HepG2 (cell line): ENCODE measurements around the gene BMPER. TPM values are rescaled to one million over a fixed set of nuclear protein-coding genes. Genes with fewer than 3 reads are reported as not detected.

Experiments
- ATAC-seq: fragments of 200-7000 bp; cut with Tn5 transposase; 3 replicates; pipeline ENCODE4 v1.9.1; 2020; ENCODE audit warnings: mild to moderate bottlenecking, moderate library complexity
- BruUV-seq: library from RNA; stranded (reverse); fragments of 400-500 nt; replicated peaks from 2 replicates; lab custom pipeline; 2021; lab: Mats Ljungman, UMichigan
- CTCF ChIA-PET: fragments of 300-600 bp; formaldehyde crosslinking; extraction: SDS; loops from one replicate; lab custom pipeline; 2021; ENCODE audit warnings: low total read pairs, inconsistent platforms, low intra/inter-chr PET ratio; lab: Yijun Ruan, JAX
- POLR2A ChIA-PET: fragments of 350-600 bp; sonication (Branson Sonifier 250); formaldehyde crosslinking; loops from one replicate; lab custom pipeline; 2020; ENCODE audit warnings: antibody characterized with exemption, inconsistent platforms; lab: Yijun Ruan, JAX
- DNase-seq: peaks from one replicate; pipeline ENCODE4 v3.0.0-alpha.2; 2015; ENCODE audit warnings: low spot score
- FAIRE-seq: peaks from 3 replicates; lab custom pipeline; 2011; peaks lifted over from hg19 to GRCh38; lab: Jason Lieb, UNC
- H2AFZ ChIP-seq: one replicate; pipeline ENCODE4 v1.6.1; 2011; ENCODE audit warnings: low read length, inconsistent platforms
- H3K27ac ChIP-seq: fragments of 300-600 bp; 3 replicates; pipeline ENCODE4 v1.8.0; 2011; ENCODE audit warnings: mixed run types, mild to moderate bottlenecking, mixed read lengths, low read length, inconsistent platforms; ENCODE audit not compliant: insufficient read depth; ENCODE audit errors: extremely low read length
- H3K27me3 ChIP-seq, 2 experiments: fragments of 200-600 bp in 1 of 2; 2 replicates in 1 of 2; 3 replicates in 1 of 2; pipeline versions ENCODE4 v1.6.0 to v1.8.0; 2011; ENCODE audit warnings: low read length in 2 of 2, mild to moderate bottlenecking in 2 of 2, moderate library complexity in 2 of 2, inconsistent platforms in 1 of 2; ENCODE audit not compliant: insufficient read depth in 2 of 2, control insufficient read depth in 1 of 2
- H3K36me3 ChIP-seq, 2 experiments: fragments of 200-600 bp in 1 of 2; replicated peaks in 1 of 2; 2 replicates in 1 of 2; 3 replicates in 1 of 2; pipeline versions ENCODE4 v1.5.1 to v1.8.0; 2011; ENCODE audit warnings: low read length in 2 of 2, inconsistent platforms in 1 of 2; ENCODE audit not compliant: insufficient read depth in 2 of 2, control insufficient read depth in 1 of 2
- H3K4me1 ChIP-seq: 2 replicates; pipeline ENCODE4 v1.5.1; 2012; ENCODE audit warnings: low read length, inconsistent platforms; ENCODE audit not compliant: insufficient read depth
- H3K4me2 ChIP-seq: 2 replicates; pipeline ENCODE4 v1.6.0; 2011; ENCODE audit warnings: low read depth, low read length, inconsistent platforms
- H3K4me3 ChIP-seq, 3 experiments: fragments of 200-600 bp in 1 of 3; sonication (generic), shearing (Covaris generic) in 1 of 3; replicated peaks in 1 of 3; 2 replicates each; pipeline ENCODE4 v1.5.1; 2011 to 2016; ENCODE audit warnings: low read length in 3 of 3, inconsistent platforms in 2 of 3, low read depth in 2 of 3, mild to moderate bottlenecking in 2 of 3, control low read depth in 1 of 3, mixed read lengths in 1 of 3; ENCODE audit not compliant: insufficient read depth in 1 of 3
- H3K79me2 ChIP-seq: one replicate; pipeline ENCODE4 v1.6.1; 2011; ENCODE audit warnings: low read length, inconsistent platforms; ENCODE audit not compliant: insufficient read depth
- H3K9ac ChIP-seq: 2 replicates; pipeline ENCODE4 v1.6.0; 2011; ENCODE audit warnings: mild to moderate bottlenecking, low read depth, low read length, inconsistent platforms; ENCODE audit not compliant: insufficient read depth
- H3K9me3 ChIP-seq: 2 replicates; pipeline ENCODE4 v1.5.1; 2012; ENCODE audit warnings: mild to moderate bottlenecking, low read length
- H4K20me1 ChIP-seq: 2 replicates; pipeline ENCODE4 v1.6.0; 2011; ENCODE audit warnings: inconsistent platforms, mild to moderate bottlenecking, low read length, moderate library complexity; ENCODE audit not compliant: insufficient read depth
- BRD4 ChIP-seq: sonication (generic); formaldehyde crosslinking; IDR thresholded peaks from 2 replicates; pipeline ENCODE4 v1.4.0; 2020; ENCODE audit warnings: missing genetic modification reagents
- CCAR2 ChIP-seq: fragments of 200-400 bp; formaldehyde crosslinking; optimal IDR thresholded peaks from 2 replicates; pipeline ENCODE3; 2018; ENCODE audit warnings: low read depth, mild to moderate bottlenecking, low read length, moderate library complexity
- LBX2 ChIP-seq: sonication (generic); formaldehyde crosslinking; IDR thresholded peaks from 2 replicates; pipeline ENCODE4 v1.5.0; 2020; ENCODE audit warnings: missing genetic modification reagents, mild to moderate bottlenecking, borderline replicate concordance
- MIER2 ChIP-seq: IDR thresholded peaks from 2 replicates; pipeline ENCODE4 v1.6.1; 2016; ENCODE audit warnings: missing biosample characterization, missing genetic modification reagents
- PAXIP1 ChIP-seq: sonication (generic); formaldehyde crosslinking; conservative IDR thresholded peaks from 2 replicates; pipeline ENCODE4 v1.4.0; 2020; ENCODE audit warnings: mild to moderate bottlenecking, missing genetic modification reagents, moderate library complexity
- PPARG ChIP-seq: conservative IDR thresholded peaks from 2 replicates; pipeline ENCODE4 v1.6.1; 2016; ENCODE audit warnings: missing biosample characterization, missing genetic modification reagents
- RNF2 ChIP-seq: fragments of 450-650 bp; conservative IDR thresholded peaks from 2 replicates; pipeline ENCODE4 v1.6.1; 2016; ENCODE audit warnings: low read depth
- SNAPC5 ChIP-seq: sonication (generic); formaldehyde crosslinking; IDR thresholded peaks from 2 replicates; pipeline ENCODE4 v1.8.1; 2023; ENCODE audit warnings: mild to moderate bottlenecking, missing genetic modification reagents, borderline replicate concordance
- SP4 ChIP-seq: sonication (generic); formaldehyde crosslinking; IDR thresholded peaks from 2 replicates; pipeline ENCODE4 v1.8.1; 2023; ENCODE audit warnings: mild to moderate bottlenecking, missing genetic modification reagents
- TEF ChIP-seq: sonication (generic); formaldehyde crosslinking; IDR thresholded peaks from 2 replicates; pipeline ENCODE4 v1.5.0; 2020; ENCODE audit warnings: missing genetic modification reagents
- THAP8 ChIP-seq: sonication (generic); formaldehyde crosslinking; IDR thresholded peaks from 2 replicates; pipeline ENCODE4 v1.5.1; 2020; ENCODE audit warnings: missing genetic modification reagents, mild to moderate bottlenecking, borderline replicate concordance
- XRCC5 ChIP-seq: fragments of 200-400 bp; formaldehyde crosslinking; optimal IDR thresholded peaks from 2 replicates; pipeline ENCODE3; 2017; ENCODE audit warnings: mild to moderate bottlenecking, low read length
- ZIK1 ChIP-seq: sonication (generic); formaldehyde crosslinking; IDR thresholded peaks from 2 replicates; pipeline ENCODE4 v1.5.0; 2020; ENCODE audit warnings: mild to moderate bottlenecking, low read depth, missing genetic modification reagents, borderline replicate concordance
- ZNF362 ChIP-seq: sonication (generic); formaldehyde crosslinking; IDR thresholded peaks from 2 replicates; pipeline ENCODE4 v1.4.0; 2020; ENCODE audit warnings: missing genetic modification reagents, mild to moderate bottlenecking, borderline replicate concordance
- ZNF430 ChIP-seq: sonication (generic); formaldehyde crosslinking; IDR thresholded peaks from 2 replicates; pipeline ENCODE4 v1.9.0; 2021; ENCODE audit warnings: mild to moderate bottlenecking, missing genetic modification reagents
- ZNF546 ChIP-seq: sonication (generic); formaldehyde crosslinking; conservative IDR thresholded peaks from 2 replicates; pipeline ENCODE4 v1.8.1; 2023; ENCODE audit warnings: mild to moderate bottlenecking, missing genetic modification reagents
- ZNF549 ChIP-seq: sonication (generic); formaldehyde crosslinking; IDR thresholded peaks from 2 replicates; pipeline ENCODE4 v1.5.0; 2020; ENCODE audit warnings: missing genetic modification reagents
- ZNF607 ChIP-seq: sonication (generic); formaldehyde crosslinking; IDR thresholded peaks from 2 replicates; pipeline ENCODE4 v1.5.1; 2020; ENCODE audit warnings: missing genetic modification reagents, mild to moderate bottlenecking, borderline replicate concordance
- ZSCAN25 ChIP-seq: sonication (generic); formaldehyde crosslinking; IDR thresholded peaks from 2 replicates; pipeline ENCODE4 v1.8.0; 2022; ENCODE audit warnings: mild to moderate bottlenecking, missing genetic modification reagents
- WGBS: methylation state at CpG from one replicate; pipeline ENCODE4 v1.1.6; 2017; ENCODE audit warnings: low lambda C conversion rate; 5-methylcytosine and 5-hydroxymethylcytosine counted together
- in situ Hi-C: cut with HindIII; loops from 2 replicates; pipeline ENCODE4 v1.10.0; 2017; ENCODE audit warnings: low pct_unique_long_range_greater_than_20kb; ENCODE audit not compliant: extremely low pct_ligation_motif_present
- intact Hi-C: fragments of 100-400 bp; cut with micrococcal nuclease; formaldehyde crosslinking; loops from one replicate; pipeline ENCODE4 v1.10.0; 2022; ENCODE audit not compliant: unreplicated experiment
- polyA plus RNA-seq, 8 experiments: library from polyadenylated mRNA; depleted of rRNA in 3 of 8; stranded (reverse) in 7 of 8; unstranded in 1 of 8; fragments of >200 nt; fragmentation: Illumina TruSeq in 4 of 8; extraction: Trizol in 4 of 8; gene quantifications; 2 replicates each; pipeline versions ENCODE4 v1.2.1 to v1.2.3, GENCODE V29; 2011 to 2016; ENCODE audit warnings: low read depth in 4 of 8, missing spikeins in 1 of 8, mixed read lengths in 1 of 8; ENCODE audit not compliant: insufficient read depth in 1 of 8
- total RNA-seq, 5 experiments: library from RNA; depleted of rRNA; stranded (reverse); fragments of >200 nt; fragmentation: Illumina TruSeq; extraction: Trizol; gene quantifications; 2 replicates each; pipeline ENCODE4 v1.2.3, GENCODE V29; 2016; ENCODE audit warnings: low read depth in 1 of 5

BMPER gene
- total and polyA plus RNA-seq, 2 of the 13 experiments (the other 11 are each of a cell fraction or from before 2014, with no cell fraction given) = not detected

- no TSS peak for BruUV-seq
- DNase-seq (no peak), FAIRE-seq (no peak), ATAC-seq (no peak)
- POLR2A ChIA-PET = no interaction called here
- intact Hi-C loops (loop anchor here (5.0 kb wide), 1 partner anchor 926 kb away; no protein-coding TSS in a partner anchor), in situ Hi-C loops (no loop called here)
- Histone ChIP-seq H3K9ac (no peak overlapping the region), H3K79me2 (no peaks in the 10 kb centered on the region), H3K4me2 (no peak overlapping the region), H3K9me3 (no peaks in the 10 kb centered on the region), H3K27me3 (no peaks in the 10 kb centered on the region), H2AFZ (no peak overlapping the region), H3K36me3 (no peaks in the 10 kb centered on the region), H3K27ac (no peak overlapping the region), H3K4me1 (no peaks in the 10 kb centered on the region), H4K20me1 (no peaks in the 10 kb centered on the region), H3K4me3 (no peak overlapping the region)
- CTCF ChIA-PET = no interaction called here
- 34% methylated on average over 7 of the region's 8 CpGs for WGBS
- TF ChIP-seq RNF2 = no peak
- TF ChIP-seq THAP8 = no peak
- TF ChIP-seq ZIK1 (CRISPR knock-in tag) = no peak
- TF ChIP-seq PAXIP1 = no peak
- TF ChIP-seq XRCC5 = no peak
- no peak for TF ChIP-seq LBX2 (CRISPR knock-in tag)
- TF ChIP-seq BRD4 (CRISPR knock-in tag) = no peak
- TF ChIP-seq MIER2 (CRISPR knock-in tag) = no peak
- no peak for TF ChIP-seq ZNF549 (CRISPR knock-in tag)
- no peak for TF ChIP-seq TEF (CRISPR knock-in tag)
- TF ChIP-seq ZSCAN25 (CRISPR knock-in tag) = no peak
- TF ChIP-seq SP4 = no peak
- TF ChIP-seq ZNF362 = no peak
- TF ChIP-seq ZNF607 (CRISPR knock-in tag) = no peak
- no peak for TF ChIP-seq ZNF546 (CRISPR knock-in tag)
- TF ChIP-seq ZNF430 = no peak
- TF ChIP-seq PPARG (CRISPR knock-in tag) = no peak
- no peak for TF ChIP-seq SNAPC5
- no peak for TF ChIP-seq CCAR2
These were observed 262.7 kb downstream of the BMPER start for GRCh38 chr7:34168013-34168412.
